ENCODE results near the gene VSNL1.
A peak's percentile ranks its signal among the peaks of the same experiment; 100 is the strongest.

The VSNL1 gene

GRCh38 chr2:17644997-17645720 lies 104.7 kb downstream of the VSNL1 start:
- no peak overlapping the region for H3K4me3 Mint-ChIP-seq
- no peaks in the 10 kb centered on the region for H3K36me3 Mint-ChIP-seq (ENCODE audit: low read depth)
- no peaks in the 10 kb centered on the region for H3K27me3 Mint-ChIP-seq
- peaks cover 64% of the 10 kb centered on the region for H3K4me1 Mint-ChIP-seq (ENCODE audit: low read depth)
- H3K27ac Mint-ChIP-seq = peak overlapping the region; percentile 78
- H3K9me3 Mint-ChIP-seq = no peaks in the 10 kb centered on the region
- intact Hi-C loops (cut with micrococcal nuclease) = no loop called here

- Mint-ChIP-seq H3K9me3 (no peaks in the 10 kb centered on the region), H3K4me1 (ENCODE audit: low read depth) (peaks cover 74% of the 10 kb centered on the region), H3K27me3 (no peaks in the 10 kb centered on the region), H3K27ac (no peak overlapping the region), H3K4me3 (no peak overlapping the region), H3K36me3 (ENCODE audit: low read depth) (no peaks in the 10 kb centered on the region)
- intact Hi-C loops (cut with micrococcal nuclease) = loop anchor here (1.0 kb wide), 1 partner anchor 25 kb away; no protein-coding TSS in a partner anchor
Measured at GRCh38 chr2:17646081-17646554, 105.6 kb downstream of the VSNL1 start.

GRCh38 chr2:17646838-17647701 lies 106.6 kb downstream of the VSNL1 start:
- H3K27ac Mint-ChIP-seq = no peak overlapping the region

GRCh38 chr2:17648581-17648980 lies 108.1 kb downstream of the VSNL1 start:
- Mint-ChIP-seq H3K4me1 (ENCODE audit: low read depth) (peaks cover 64% of the 10 kb centered on the region), H3K27me3 (no peaks in the 10 kb centered on the region), H3K4me3 (no peak overlapping the region), H3K9me3 (no peaks in the 10 kb centered on the region), H3K27ac (no peak overlapping the region), H3K36me3 (ENCODE audit: low read depth) (no peaks in the 10 kb centered on the region)
- intact Hi-C loops (cut with micrococcal nuclease) = no loop called here

More at GRCh38 chr2:17646838-17647701, 106.6 kb downstream of the VSNL1 start:
- Mint-ChIP-seq H3K4me3 (no peak overlapping the region), H3K4me1 (ENCODE audit: low read depth) (peaks cover 74% of the 10 kb centered on the region), H3K9me3 (no peaks in the 10 kb centered on the region), H3K27me3 (no peaks in the 10 kb centered on the region), H3K36me3 (ENCODE audit: low read depth) (no peaks in the 10 kb centered on the region)
- intact Hi-C loops (cut with micrococcal nuclease) = loop anchor here (1.0 kb wide), 1 partner anchor 24 kb away; no protein-coding TSS in a partner anchor

GRCh38 chr2:17649026-17649425 lies 108.5 kb downstream of the VSNL1 start:
- H3K4me3 Mint-ChIP-seq = no peak overlapping the region
- no peak overlapping the region for H3K27ac Mint-ChIP-seq
- no peaks in the 10 kb centered on the region for H3K27me3 Mint-ChIP-seq
- intact Hi-C loops (cut with micrococcal nuclease) = no loop called here
- H3K36me3 Mint-ChIP-seq (ENCODE audit: low read depth) = no peaks in the 10 kb centered on the region
- H3K9me3 Mint-ChIP-seq = no peaks in the 10 kb centered on the region
- H3K4me1 Mint-ChIP-seq (ENCODE audit: low read depth) = peaks cover 60% of the 10 kb centered on the region

- Mint-ChIP-seq H3K36me3 (ENCODE audit: low read depth) (no peaks in the 10 kb centered on the region), H3K27ac (no peak overlapping the region), H3K27me3 (no peaks in the 10 kb centered on the region), H3K4me3 (no peak overlapping the region), H3K4me1 (ENCODE audit: low read depth) (peaks cover 38% of the 10 kb centered on the region), H3K9me3 (no peaks in the 10 kb centered on the region)
- intact Hi-C loops (cut with micrococcal nuclease) = no loop called here
Measured at GRCh38 chr2:17652681-17653394, 112.3 kb downstream of the VSNL1 start.

- H3K4me1 Mint-ChIP-seq (ENCODE audit: low read depth) = peaks cover 2% of the 10 kb centered on the region
- H3K36me3 Mint-ChIP-seq (ENCODE audit: low read depth) = peaks cover 11% of the 10 kb centered on the region
- no peaks in the 10 kb centered on the region for H3K9me3 Mint-ChIP-seq
- H3K4me3 Mint-ChIP-seq = no peak overlapping the region
- no peak overlapping the region for H3K27ac Mint-ChIP-seq
- no peaks in the 10 kb centered on the region for H3K27me3 Mint-ChIP-seq
- intact Hi-C loops (cut with micrococcal nuclease) = no loop called here
Measured at GRCh38 chr2:17657759-17658158, 117.3 kb downstream of the VSNL1 start.

- no peak overlapping the region for H3K27ac Mint-ChIP-seq
Measured at GRCh38 chr2:17658251-17658843, 117.9 kb downstream of the VSNL1 start.

GRCh38 chr2:17660219-17660618 lies 119.7 kb downstream of the VSNL1 start:
- intact Hi-C loops (cut with micrococcal nuclease) = no loop called here
- H3K27ac Mint-ChIP-seq = no peak overlapping the region
- no peaks in the 10 kb centered on the region for H3K27me3 Mint-ChIP-seq
- H3K4me1 Mint-ChIP-seq (ENCODE audit: low read depth) = no peaks in the 10 kb centered on the region
- H3K36me3 Mint-ChIP-seq (ENCODE audit: low read depth) = peaks cover 25% of the 10 kb centered on the region
- H3K4me3 Mint-ChIP-seq = no peak overlapping the region
- H3K9me3 Mint-ChIP-seq = no peaks in the 10 kb centered on the region

More at GRCh38 chr2:17658251-17658843, 117.9 kb downstream of the VSNL1 start:
- H3K27me3 Mint-ChIP-seq = no peaks in the 10 kb centered on the region
- intact Hi-C loops (cut with micrococcal nuclease) = no loop called here
- H3K4me3 Mint-ChIP-seq = no peak overlapping the region
- no peaks in the 10 kb centered on the region for H3K9me3 Mint-ChIP-seq
- peaks cover 16% of the 10 kb centered on the region for H3K36me3 Mint-ChIP-seq (ENCODE audit: low read depth)
- H3K4me1 Mint-ChIP-seq (ENCODE audit: low read depth) = no peaks in the 10 kb centered on the region

- peaks cover 25% of the 10 kb centered on the region for H3K36me3 Mint-ChIP-seq (ENCODE audit: low read depth)
- H3K9me3 Mint-ChIP-seq = no peaks in the 10 kb centered on the region
- H3K4me1 Mint-ChIP-seq (ENCODE audit: low read depth) = no peaks in the 10 kb centered on the region
- intact Hi-C loops (cut with micrococcal nuclease) = no loop called here
- H3K27ac Mint-ChIP-seq = no peak overlapping the region
- H3K27me3 Mint-ChIP-seq = no peaks in the 10 kb centered on the region
- no peak overlapping the region for H3K4me3 Mint-ChIP-seq
Measured at GRCh38 chr2:17661460-17661859, 121.0 kb downstream of the VSNL1 start.

- H3K27me3 Mint-ChIP-seq = no peaks in the 10 kb centered on the region
- intact Hi-C loops (cut with micrococcal nuclease) = no loop called here
- no peaks in the 10 kb centered on the region for H3K4me1 Mint-ChIP-seq (ENCODE audit: low read depth)
- no peak overlapping the region for H3K4me3 Mint-ChIP-seq
- H3K36me3 Mint-ChIP-seq (ENCODE audit: low read depth) = peaks cover 25% of the 10 kb centered on the region
- no peaks in the 10 kb centered on the region for H3K9me3 Mint-ChIP-seq
- no peak overlapping the region for H3K27ac Mint-ChIP-seq
Measured at GRCh38 chr2:17662723-17663122, 122.2 kb downstream of the VSNL1 start.

- H3K36me3 Mint-ChIP-seq (ENCODE audit: low read depth) = peaks cover 41% of the 10 kb centered on the region
- H3K27ac Mint-ChIP-seq = no peak overlapping the region
- intact Hi-C loops (cut with micrococcal nuclease) = no loop called here
- no peaks in the 10 kb centered on the region for H3K27me3 Mint-ChIP-seq
- no peak overlapping the region for H3K4me3 Mint-ChIP-seq
- H3K9me3 Mint-ChIP-seq = no peaks in the 10 kb centered on the region
- no peaks in the 10 kb centered on the region for H3K4me1 Mint-ChIP-seq (ENCODE audit: low read depth)
Measured at GRCh38 chr2:17664534-17664933, 124.0 kb downstream of the VSNL1 start.

GRCh38 chr2:17667898-17668297 lies 127.4 kb downstream of the VSNL1 start:
- H3K9me3 Mint-ChIP-seq = no peaks in the 10 kb centered on the region
- no peaks in the 10 kb centered on the region for H3K4me1 Mint-ChIP-seq (ENCODE audit: low read depth)

More at GRCh38 chr2:17667898-17668297, 127.4 kb downstream of the VSNL1 start:
- H3K27me3 Mint-ChIP-seq = no peaks in the 10 kb centered on the region
- H3K27ac Mint-ChIP-seq = no peak overlapping the region
- H3K36me3 Mint-ChIP-seq (ENCODE audit: low read depth) = peaks cover 38% of the 10 kb centered on the region
- intact Hi-C loops (cut with micrococcal nuclease) = no loop called here
- H3K4me3 Mint-ChIP-seq = no peak overlapping the region
